ENCODE data around the gene PPP2CA. TPM values are rescaled to one million over a fixed set of nuclear protein-coding genes. Genes with fewer than 3 reads are reported as not detected.

The PPP2CA gene
- total RNA-seq, 1 donor from 2014 or later, result 118 TPM

- DNase-seq (no peak), ATAC-seq (ENCODE audit: low read depth) (no peak)
- ChIA-PET CTCF (no interaction called here), POLR2A (interaction anchor here (0.6 kb wide), 1 partner anchor 30 kb away, joined by 3 read pairs; no protein-coding TSS in a partner anchor)
- no peaks in the 10 kb centered on the region for H3K9me3 Mint-ChIP-seq
- no peaks in the 10 kb centered on the region for H3K36me3 Mint-ChIP-seq (ENCODE audit: low read depth)
- no peak overlapping the region for H3K4me3 Mint-ChIP-seq
- peaks cover 4% of the 10 kb centered on the region for H3K27me3 Mint-ChIP-seq
- H3K27ac Mint-ChIP-seq, result no peak overlapping the region
- TF ChIP-seq, protein P1, sequence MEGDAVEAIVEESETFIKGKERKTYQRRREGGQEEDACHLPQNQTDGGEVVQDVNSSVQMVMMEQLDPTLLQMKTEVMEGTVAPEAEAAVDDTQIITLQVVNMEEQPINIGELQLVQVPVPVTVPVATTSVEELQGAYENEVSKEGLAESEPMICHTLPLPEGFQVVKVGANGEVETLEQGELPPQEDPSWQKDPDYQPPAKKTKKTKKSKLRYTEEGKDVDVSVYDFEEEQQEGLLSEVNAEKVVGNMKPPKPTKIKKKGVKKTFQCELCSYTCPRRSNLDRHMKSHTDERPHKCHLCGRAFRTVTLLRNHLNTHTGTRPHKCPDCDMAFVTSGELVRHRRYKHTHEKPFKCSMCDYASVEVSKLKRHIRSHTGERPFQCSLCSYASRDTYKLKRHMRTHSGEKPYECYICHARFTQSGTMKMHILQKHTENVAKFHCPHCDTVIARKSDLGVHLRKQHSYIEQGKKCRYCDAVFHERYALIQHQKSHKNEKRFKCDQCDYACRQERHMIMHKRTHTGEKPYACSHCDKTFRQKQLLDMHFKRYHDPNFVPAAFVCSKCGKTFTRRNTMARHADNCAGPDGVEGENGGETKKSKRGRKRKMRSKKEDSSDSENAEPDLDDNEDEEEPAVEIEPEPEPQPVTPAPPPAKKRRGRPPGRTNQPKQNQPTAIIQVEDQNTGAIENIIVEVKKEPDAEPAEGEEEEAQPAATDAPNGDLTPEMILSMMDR (IDR thresholded peaks at IDR 0.05), result no peak
- intact Hi-C loops (cut with micrococcal nuclease), result no loop called here
- H3K4me1 Mint-ChIP-seq, result no peaks in the 10 kb centered on the region
These were observed 23.9 kb upstream of the PPP2CA start for GRCh38 chr5:134249469-134250379.

DNA sequence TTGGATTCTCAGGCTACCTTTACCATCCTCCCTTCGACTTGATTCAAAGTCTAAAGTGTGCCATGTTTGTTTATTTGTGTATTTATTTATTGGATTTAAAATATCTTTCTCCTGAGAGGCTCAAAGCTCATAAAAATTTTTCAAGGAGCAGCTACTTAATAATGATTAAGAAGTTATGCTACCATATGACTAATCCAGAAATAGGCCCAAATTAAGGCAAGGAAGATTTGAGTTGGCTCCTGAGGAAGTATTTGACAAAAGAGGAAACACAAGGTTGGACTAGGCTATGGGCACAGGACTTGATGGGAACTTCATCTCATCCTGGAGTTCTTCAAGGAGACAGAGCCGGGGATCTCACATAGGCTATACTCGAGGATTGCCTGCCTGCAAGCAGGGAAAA, 22.4 kb upstream of the PPP2CA start:
- TF ChIP-seq, protein P1 (IDR thresholded peaks at IDR 0.05), result no peak
- Mint-ChIP-seq H3K4me3 (no peak overlapping the region), H3K9me3 (no peaks in the 10 kb centered on the region), H3K27ac (no peak overlapping the region), H3K27me3 (peaks cover 2% of the 10 kb centered on the region), H3K4me1 (no peaks in the 10 kb centered on the region), H3K36me3 (ENCODE audit: low read depth) (no peaks in the 10 kb centered on the region)
- intact Hi-C loops (cut with micrococcal nuclease), result no loop called here
- no peak for ATAC-seq (ENCODE audit: low read depth)
- no peak for DNase-seq
- ChIA-PET CTCF (interaction anchor here (0.6 kb wide), 1 partner anchor 44 kb away, joined by 3 read pairs; no protein-coding TSS in a partner anchor), POLR2A (no interaction called here)

- no peak overlapping the region for H3K4me3 Mint-ChIP-seq
- H3K36me3 Mint-ChIP-seq (ENCODE audit: low read depth), result no peaks in the 10 kb centered on the region
- H3K27me3 Mint-ChIP-seq, result peaks cover under 1% of the 10 kb centered on the region
- ATAC-seq (ENCODE audit: low read depth) (no peak), DNase-seq (no peak)
- POLR2A ChIA-PET, result no interaction called here
- H3K27ac Mint-ChIP-seq, result no peak overlapping the region
- no peaks in the 10 kb centered on the region for H3K9me3 Mint-ChIP-seq
- CTCF ChIA-PET, result no interaction called here
- H3K4me1 Mint-ChIP-seq, result no peaks in the 10 kb centered on the region
- TF ChIP-seq, protein P1 (IDR thresholded peaks at IDR 0.05), result no peak
- intact Hi-C loops (cut with micrococcal nuclease), result no loop called here
These were observed 21.8 kb upstream of the PPP2CA start for GRCh38 chr5:134247428-134248224.

DNA sequence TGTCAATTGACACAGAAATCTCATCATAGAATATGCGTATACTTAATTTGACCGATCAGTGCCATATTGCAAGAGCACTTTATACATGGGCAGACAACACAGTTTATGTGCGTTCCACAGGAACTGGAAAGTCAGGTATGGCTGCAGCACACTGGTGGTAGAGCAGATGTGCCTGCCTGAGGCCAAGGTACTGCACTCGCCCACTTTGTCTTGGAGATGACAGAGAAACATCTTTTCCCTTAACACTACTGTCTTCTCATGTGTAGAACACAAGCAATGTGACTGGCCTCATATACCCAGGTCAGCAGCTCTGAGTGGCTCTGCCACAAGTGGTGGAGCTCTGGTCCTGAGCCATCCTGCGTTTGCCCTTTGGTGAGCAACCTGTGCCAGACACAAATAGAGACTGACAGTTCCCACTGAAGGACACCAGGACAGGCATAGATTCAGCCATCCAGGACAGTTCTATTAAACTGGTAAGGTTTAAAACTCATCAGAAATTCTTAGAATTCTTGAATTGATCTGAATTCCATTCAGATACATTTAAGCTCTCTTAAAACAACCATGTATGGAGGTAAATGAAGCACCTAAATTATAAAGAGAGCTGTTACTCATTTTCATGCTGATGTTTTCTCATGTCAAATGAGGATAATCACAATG, 21.0 kb upstream of the PPP2CA start:
- no peaks in the 10 kb centered on the region for H3K4me1 Mint-ChIP-seq
- H3K9me3 Mint-ChIP-seq, result no peaks in the 10 kb centered on the region
- TF ChIP-seq, protein P1 (IDR thresholded peaks at IDR 0.05), result no peak
- POLR2A ChIA-PET, result no interaction called here
- no peaks in the 10 kb centered on the region for H3K27me3 Mint-ChIP-seq
- DNase-seq, result no peak
- CTCF ChIA-PET, result no interaction called here
- no peak overlapping the region for H3K4me3 Mint-ChIP-seq
- no peak for ATAC-seq (ENCODE audit: low read depth)
- no peaks in the 10 kb centered on the region for H3K36me3 Mint-ChIP-seq (ENCODE audit: low read depth)
- H3K27ac Mint-ChIP-seq, result no peak overlapping the region
- intact Hi-C loops (cut with micrococcal nuclease), result no loop called here
